NOMO-1 treated with DMSO at 0.1 percent for 48 hours (cell line): ENCODE results near the gene MTA1.

ENCODE experiments used
- DNase-seq: peaks from one replicate; lab custom pipeline; 2025; ENCODE audit not compliant: unreplicated experiment; lab: John Stamatoyannopoulos, UW

Gene MTA1

DNA sequence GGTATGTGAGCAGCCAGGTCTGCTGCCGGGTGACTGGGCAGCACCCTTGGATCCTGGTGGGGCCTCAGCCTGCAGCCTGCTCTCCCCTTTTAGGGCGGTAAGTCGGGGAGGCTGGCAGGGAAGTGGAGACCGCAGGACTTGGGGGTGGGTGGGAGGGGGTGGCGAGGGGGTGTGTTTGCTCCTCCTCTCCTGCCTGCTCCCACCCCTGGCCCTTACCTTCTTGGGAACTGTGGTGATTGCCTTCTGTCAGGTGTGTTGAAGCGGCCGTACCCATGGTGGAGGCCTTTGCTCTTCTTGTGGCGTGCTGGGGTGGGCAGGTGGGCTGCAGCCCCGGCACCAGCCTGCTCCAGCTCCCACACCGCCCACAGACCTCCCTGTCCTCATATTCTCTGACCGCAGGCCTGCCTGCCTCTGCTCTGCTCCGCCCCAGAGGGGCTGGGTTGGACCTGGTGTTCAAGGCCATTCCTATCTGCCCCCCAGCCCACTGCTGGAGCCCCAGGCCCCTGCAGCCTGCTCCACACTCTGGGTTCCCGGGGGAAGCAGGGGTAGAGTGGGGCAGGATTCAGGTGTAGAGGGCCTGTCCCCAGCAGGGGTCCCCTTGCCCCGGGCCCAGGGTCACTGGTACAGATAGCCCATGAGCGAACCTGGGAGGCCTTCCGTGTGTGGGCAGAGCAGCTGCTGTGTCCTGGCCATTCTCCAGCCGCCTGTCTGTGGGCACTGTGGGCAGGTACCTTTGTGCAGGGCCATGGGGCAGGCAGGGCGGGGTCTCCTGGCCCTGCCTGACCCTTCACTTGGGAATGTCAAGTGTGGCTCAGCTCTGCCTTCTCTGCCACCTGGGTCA, 76.6 kb downstream of the MTA1 start:
- DNase-seq = no peak

DNA sequence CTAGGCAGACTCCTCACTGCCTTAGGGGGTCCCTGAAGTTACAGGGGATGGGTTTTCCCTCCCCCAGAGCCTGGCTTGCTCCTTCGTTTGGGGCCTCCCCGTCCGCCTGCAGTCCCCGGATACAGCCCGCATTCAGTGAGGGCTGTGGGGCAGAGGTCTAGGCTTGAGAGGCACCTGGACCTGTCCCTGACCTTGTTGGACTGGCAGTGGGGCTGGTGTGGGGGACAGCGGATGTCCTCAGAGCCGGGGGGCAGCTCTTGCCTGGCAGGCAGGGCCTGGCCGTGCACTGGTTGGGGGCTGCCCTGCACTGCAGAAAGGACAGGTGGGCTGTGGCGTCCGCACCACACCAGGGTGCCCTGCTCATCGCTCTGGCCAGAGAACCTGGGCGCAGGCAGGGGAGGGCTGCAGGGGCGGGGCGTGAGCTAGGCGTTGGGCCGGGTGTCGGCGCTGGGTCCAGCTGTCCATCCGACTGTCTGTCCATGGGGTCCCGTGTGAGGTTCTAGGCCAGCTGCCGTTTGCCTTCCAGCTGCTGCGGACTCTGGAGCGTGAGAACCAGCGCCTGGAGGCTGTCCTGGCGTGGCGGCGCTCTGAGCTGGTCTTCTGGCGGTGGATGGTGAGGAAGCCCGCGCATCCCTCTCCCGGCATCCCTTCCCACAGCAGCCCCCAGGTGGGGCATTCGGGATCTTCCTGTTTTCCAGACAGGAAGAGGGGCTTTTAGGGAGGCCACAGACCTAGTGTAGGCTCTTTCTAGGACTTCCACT, 77.4 kb downstream of the MTA1 start:
- no peak for DNase-seq

DNA sequence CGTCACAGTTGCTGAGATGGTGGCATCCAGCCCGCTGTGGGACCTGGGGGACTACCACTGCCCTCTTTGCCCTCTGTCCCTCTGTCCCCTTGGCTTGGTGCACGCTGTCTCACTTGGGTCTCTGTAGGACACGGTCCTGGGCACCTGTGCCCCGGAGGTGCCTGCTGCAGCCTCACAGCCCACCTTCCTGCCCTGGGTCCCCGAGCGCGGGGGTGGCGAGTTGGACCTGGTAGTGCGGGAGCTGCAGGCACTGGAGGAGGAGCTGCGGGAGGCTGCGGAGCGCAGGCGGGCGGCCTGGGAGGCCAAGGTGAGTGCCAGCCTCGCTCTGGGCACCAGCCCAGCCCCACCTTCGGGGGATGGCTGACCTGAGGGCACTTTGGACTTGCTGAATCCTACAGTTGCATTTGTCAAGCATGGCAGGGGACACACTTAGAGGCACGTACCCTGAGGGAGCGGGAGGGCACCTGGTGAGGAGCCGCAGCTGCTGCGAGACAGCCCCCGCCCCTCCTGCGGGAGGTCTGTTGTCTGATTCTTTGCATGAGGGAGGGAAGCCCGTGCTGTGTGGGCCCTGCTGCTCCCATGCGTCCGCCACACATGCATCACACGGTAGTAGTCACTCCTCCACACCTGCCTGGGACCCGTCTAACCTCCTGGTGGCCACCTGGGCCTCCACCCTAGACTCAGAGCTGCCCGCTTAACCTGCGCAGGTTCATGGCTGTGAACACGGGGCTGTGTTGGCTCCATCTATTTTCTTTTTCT, 78.2 kb downstream of the MTA1 start:
- DNase-seq = no peak

DNA sequence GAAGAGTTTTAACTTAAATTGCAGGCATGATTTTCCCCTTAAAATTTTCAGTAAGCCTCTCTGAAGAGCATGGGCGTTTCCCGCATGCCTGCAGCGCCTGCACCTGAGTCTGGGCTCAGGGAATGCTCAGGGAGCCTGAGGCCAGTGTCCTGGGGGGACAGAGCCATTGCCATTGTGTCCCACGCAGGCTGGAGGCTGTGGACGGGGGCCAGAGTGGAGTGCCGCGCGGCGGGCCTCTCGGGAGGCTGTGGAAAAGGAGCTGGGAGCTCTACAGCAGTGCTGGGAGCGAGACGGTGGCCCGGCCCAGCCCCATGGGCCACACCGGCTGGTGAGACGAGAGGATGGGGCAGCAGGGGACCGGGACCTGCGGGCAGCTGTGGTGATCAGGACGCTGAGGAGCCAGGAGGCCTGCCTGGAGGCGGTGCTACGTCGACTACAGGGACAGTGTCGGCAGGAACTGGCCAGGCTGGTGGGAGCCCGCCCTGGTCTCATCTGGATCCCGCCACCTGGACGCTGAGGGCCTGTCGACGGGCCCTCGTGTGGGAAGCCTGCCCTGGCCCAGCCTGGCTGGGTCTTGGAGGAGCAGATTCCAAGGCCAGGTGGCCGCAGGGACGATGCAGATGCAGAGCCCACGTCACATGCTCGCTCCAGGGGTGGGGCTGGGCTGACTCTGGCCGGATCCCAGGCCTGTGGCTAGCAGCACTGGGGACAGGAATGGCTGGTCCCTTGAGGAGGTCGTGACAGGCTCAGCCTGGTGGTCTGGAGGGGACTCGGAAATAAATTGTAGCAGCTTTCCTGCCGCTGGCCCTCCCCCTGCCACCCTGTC, 79.0 kb downstream of the MTA1 start:
- DNase-seq = no peak

DNA sequence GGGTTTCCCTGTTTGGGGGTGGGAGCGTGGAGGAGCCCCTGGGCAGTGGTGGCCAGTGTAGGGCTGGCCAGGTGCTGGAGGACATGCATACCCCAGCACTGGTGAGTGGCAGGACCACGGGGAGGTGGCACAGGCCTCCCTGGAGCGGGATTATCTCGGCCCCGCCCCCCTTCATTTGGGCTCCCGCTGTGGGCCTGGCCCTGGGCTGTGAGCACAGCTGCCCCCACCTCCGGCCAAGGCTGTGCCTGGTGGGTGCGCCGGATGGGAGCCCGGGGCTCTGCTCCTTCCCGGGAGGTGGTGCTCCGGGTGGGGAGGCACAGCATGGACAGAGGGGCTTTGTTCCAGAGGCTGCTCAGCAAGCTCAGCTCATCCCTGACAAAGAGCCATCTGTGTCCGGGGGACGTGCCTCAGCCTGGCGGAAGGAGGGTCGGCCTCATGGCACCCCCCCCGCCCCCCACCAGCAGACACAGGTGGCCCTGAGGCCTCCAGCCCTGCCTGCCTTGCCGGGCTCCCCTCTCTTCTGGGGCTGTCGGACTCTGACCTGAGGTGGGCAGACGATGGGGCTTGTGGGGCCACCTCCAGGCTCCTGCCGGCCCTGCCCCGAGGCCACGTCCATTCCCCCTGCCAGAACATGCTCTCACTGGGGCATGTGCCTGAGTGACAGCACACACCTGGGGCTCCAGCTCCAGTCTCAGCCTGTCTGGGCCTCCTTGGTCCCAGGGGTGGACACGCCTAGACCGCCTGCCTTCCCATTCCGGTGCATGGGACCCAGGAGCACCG, 79.8 kb downstream of the MTA1 start:
- no peak for DNase-seq

DNA sequence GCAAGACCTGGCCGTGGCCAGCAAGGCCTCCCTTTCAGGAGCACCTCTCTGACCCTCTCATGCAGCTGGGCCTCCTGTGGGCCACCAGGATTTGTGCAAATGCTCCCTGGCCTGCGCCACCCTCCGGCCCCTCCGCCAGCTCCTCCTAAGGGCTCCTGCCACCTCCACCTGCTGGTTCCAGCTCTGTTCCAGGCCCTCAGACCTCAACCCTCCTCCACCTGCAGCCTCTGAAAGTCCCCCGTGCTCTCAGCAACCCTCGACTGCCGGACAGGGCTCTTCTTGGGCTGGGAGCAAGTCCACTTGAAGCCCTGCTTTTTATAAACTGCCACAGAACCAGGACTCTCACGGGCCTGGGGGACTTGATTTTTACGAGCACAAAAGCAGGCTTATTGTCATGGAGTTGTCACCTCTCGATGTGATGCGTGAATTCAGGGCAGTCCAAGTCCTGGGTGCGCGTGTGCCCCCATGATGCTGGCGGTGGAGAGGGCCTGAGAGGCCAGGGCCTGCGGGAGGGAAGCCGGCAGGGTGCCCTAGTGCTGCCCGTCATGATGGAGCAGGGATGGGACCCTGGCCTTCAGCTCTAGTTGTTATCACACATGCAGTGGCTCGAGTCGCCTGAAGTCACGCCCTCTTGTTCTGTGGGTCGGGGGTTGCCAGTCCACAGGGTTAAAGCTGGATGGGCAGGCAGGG, 80.6 kb downstream of the MTA1 start:
- no peak for DNase-seq

DNA sequence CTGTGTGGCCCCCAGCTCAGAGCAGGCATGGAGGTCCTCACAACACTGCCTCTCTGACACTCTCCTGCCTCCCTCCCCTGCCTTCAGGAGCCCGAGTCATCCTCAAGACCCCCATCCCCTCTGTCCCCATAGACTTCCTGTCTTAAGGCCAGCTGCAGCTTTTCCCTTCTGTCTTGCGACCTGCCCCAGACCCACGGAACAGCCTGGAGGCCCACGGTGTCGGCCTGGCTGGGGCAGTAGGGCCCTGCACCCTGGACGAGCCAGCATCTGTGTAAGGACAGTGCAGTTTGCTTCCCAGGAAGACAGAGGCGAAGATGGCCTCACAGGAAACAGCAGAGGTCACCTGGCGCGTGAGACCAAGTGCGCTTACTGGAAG, 81.1 kb downstream of the MTA1 start:
- no peak for DNase-seq

DNA sequence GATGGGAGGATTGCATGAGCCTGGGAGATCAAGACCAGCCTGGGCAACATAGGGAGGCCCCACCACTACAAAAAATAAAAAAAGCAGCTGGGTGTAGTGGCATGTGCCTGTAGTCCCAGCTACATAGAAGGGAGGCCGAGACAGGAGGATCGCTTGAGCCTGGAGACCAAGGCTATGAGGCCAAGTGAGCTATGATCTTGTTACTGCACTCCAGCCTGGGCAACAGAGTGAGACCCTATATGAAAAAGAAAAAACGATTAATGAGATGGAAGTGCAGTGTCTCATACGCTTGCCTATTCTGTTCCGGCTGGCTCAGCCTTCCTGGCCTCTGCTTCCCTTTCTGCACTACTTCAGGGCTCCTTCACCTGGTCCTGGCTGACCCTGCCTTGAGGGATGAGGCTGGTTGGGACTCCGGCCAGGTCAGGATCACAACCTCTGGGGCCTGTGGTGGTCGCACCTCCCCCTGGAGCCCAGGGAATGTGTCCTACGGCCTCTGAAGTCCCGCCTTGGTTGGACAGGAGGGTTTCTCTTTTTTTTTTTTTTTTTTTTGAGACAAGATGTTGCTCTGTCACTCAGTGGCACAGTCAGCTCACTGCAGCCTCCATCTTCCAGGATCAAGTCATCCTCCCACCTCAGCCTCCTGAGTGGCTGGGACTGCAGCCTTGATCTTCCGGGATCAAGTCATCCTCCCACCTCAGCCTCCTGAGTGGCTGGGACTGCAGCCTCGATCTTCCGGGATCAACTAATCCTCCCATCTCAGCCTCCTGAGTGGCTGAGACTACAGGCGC, 82.1 kb downstream of the MTA1 start:
- no peak for DNase-seq

DNA sequence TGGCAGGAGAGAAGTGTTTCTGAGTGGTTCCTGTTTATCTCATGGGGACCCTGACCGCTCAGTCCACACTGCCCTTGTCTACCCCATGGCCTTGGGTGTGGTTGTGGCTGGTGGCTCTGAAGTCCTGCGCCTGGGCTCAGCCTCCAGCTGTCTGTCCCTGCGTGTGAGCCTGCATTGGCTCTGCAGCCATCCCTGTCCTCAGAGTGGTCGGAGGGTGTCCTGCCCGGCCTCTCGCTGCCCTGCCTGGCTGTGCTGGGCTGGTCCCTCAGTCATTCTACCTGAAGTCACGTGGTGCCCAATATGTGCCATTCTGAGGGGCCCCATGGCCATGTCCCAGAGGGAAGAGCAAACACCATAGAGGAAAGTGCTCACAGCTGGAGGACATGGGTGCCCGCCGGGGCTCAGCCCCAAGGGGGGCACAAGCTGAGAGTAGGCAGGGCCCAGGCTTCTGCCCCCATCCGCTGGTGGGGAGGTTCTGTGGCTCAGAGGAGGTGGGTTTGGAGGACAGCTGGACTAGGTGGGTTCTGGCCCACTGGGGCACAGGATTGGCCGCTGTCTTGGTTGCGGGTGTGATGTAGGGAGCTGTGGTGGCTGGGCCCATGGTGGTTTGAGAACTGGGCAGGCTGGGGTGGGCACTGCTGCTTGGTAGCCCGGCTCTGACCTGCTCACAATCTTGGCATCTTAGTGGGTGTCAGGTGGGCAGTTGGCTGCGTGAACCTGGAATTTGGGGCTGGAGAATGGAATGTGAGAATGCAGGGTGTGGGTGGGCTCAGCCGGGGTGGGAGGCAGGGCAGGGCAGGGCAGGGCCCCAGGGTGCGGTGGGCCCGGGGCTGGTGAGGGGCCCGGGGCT, 83.0 kb downstream of the MTA1 start:
- DNase-seq = no peak

DNA sequence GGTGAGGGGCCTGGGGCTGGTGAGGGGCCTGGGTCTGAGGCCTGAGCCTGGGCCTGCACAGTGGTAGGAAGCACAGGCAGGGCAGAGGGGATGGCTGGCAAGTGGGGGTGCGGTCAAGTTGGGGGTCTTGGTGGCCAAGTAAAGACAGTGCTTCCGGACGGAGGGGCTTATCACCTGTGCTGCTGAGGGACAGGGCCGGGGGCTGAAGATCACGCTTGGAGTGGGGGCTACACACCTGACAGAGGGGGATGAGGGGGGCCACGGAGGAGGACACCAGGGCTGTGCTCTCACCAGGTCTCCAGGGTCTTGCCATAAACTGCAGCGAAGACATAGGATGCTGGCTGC, 83.6 kb downstream of the MTA1 start:
- no peak for DNase-seq

DNA sequence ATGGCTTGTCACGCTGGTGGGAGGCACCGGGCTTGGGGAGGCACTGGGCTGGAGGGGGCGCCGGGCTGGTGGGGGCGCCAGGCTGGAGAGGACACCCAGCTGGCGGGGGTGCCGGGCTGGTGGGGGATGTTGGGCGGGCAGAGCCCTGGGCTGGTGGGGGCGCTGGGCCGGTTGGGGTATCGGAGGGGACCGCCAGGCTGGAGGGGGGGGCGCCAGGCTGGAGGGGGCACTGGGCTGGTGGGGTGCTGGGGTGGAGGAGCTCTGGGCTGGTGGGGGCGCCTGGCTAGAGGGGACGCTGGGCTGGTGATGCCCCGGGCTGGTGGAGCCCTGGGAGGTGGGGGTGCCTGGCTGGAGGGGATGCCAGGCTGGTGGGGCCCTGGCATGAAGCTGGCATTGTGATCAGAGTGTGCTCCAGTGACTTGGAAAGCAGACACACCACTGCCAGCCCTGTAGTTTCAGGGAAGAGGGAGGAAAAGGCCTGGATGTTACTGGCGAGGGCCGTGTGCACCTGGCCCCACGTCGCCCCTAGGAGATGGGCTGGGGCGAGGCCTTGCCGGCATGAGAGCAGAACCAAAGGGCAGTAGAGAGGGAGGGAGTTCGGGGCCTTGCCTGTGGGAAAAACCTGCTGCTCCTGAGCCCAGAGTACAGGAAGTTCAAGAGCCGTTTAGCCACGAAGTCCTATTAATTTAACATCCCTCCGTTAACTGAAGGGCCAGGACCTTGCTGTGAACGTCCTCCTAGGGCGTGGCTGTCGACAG, 84.5 kb downstream of the MTA1 start:
- DNase-seq = no peak

DNA sequence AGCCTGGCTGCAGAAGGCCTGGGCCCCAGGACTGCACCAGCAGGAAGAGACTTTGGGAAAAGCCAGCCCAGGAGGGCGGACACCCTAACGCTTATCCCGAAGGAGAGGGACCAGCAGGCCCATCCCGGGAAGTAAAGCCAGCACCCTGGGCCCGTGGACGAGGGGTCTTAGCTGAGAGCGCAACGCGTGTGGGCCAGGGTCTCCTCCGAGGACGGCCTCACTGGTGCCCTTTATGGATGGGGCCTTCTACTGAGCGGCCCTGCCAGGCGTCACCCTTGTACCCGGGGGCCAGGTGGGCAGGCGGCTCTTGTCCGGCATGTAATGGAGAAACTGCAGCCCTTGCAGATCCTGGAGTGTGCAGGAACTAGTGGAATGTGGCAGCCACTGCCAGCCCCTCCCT, 85.5 kb downstream of the MTA1 start:
- DNase-seq = no peak

DNA sequence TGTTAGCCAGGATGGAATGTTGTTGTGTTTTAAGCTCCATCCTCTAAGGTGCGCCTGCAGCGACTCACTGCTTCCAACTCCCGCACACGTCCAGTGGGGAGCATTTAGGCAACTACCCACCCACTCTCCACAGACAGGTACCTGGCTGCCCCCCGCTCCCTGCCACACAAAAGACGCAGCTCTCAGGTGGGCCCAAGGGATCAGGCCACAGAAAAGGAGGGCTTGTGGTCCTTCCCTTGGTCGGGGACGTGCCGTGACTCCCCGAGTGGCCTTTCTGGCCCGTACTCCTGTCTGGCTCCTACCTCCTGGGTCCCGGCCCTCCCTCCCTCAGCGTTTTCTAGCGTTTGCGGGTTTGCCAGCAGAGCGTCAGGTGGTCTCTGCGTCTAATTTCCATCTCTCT, 87.6 kb downstream of the MTA1 start:
- DNase-seq = no peak

DNA sequence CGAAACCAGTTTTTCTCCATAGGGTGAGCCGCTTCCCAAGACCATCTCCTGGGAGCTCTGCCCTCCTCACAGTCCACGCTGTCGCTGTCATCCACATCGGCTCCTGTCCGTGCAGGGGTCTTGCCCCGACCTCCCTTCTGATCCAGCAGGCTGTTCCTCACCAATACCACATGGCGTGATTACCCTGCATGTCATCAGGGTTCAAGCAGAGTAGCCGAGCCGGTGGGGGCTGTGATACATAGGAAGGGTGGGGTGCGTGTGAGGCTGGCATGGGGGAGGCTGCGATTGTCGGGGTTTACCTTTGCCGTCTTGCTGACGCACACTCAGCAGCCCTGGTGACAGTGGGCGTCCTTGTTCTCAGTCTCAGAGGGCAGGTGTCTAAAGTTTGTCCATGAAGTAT, 88.4 kb downstream of the MTA1 start:
- DNase-seq = no peak

DNA sequence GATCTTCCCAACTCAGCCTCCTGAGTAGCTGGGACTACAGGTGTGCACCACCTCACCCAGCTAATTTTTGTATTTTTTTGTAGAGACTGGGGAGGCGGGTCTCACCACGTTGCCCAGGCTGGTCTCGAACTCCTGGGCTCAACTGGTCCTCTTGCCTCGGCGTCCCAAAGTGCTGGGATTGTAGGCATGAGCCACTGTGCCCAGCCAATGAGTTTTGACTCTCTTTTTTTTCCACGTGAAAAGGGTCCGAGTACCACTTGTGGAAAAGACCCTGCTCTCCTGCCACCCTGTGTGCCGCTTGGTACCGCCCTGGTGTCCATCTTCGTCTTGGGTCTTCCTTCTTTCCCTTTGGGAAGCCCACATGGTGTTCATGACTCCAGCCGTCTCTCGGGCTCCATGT, 89.0 kb downstream of the MTA1 start:
- no peak for DNase-seq

DNA sequence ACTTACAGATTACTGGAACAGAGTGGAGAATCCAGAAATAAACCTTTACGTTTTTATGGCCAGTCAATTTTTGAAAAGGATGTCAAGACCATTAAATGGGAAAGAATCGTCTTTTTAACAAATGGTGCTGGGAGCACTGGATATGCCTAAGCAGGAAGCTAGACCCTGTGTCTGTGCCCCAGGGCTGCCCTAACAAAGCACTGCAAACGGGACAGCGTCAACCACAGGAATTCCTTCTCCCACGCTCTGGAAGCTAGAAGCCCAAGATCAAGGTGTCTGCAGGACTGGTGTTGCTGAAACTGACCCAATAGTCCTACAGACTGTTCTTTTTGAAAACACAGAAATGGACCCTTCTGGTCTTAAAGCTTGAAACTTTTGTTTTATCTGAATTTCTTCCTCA, 97.5 kb downstream of the MTA1 start:
- DNase-seq = no peak

DNA sequence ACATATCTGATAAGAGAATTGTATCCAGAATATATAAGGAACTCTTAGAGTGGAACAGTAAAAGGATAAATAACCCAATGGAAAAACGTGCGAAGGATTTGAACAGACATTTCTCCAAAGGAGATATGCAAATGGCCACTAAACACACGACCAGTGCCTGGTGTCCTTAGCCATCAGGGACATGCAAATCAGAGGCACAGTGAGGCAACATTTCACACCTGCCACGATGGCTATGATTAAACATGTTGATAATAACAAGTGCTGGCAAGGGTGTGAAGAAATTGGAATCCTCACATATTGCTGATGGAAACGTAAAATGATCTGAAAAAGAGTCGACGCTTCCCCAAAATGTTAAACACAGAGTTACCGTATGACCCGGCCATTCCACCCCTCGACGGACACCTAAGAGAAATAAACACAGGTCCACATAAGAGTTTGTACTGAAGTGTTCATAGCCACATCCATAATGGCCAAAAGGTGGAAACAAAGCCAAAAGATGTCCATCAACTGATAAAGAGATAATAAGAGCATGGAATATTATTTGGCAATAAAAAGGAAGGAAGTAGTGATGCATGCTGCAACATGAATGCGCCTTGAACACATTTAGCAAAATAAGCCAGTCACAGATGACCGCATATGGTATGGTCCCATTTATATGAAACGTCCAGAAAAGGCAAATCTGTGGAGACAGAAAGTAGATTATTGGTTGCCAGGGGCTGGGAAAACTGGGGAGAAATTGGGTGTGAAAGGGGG, 100.5 kb downstream of the MTA1 start:
- DNase-seq = no peak
